HG02943 (cell line): ENCODE results near the gene CYGB.

Source experiments
- ATAC-seq: cut with Tn5 transposase; IDR thresholded peaks from one replicate; pipeline ENCODE4 v1.9.1; 2021; ENCODE audit warnings: mild to moderate bottlenecking, low read depth, moderate library complexity; ENCODE audit not compliant: unreplicated experiment

The CYGB gene

DNA sequence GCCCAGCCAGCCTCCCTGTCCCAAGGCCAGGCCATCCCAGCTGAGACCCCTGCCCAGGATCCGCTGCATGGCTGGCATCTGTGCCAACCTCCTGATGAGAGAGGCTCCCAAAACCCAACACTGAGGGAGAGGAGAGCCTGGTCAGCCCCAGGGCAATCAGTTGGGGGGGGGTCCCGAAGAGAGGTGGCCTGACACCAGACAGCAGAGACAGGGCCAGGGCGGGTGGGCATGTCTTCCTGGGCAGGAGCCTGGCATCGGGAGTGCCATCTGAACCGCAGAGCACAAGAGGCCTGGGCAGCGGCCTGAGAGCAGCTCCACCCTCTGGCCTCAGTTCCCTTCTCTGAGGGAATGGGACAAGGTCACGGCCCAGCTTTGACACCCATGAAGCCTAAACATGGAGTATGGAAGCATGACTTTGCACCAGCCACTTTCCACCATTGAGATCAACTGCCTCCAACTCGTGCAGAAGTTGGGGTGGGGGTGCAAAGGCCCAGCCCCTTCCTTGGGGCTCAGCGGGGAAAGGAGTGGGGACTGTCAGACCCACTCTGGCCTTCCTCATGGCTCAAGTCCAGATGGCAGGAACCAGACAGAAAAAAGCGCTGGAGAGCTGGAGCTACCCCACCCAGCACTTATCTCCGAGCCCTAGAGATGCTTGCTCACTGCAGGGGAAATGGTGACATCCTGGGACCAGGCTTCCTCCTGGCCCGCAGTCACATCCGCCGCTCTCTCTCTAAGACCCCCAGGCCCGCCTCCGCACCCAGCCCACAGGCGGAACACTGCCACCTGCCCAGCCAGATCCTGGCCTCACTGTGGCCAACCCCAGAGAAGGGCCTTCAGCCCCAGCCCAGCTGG is 46.0 kb downstream of the CYGB start:
- ATAC-seq, result no peak

DNA sequence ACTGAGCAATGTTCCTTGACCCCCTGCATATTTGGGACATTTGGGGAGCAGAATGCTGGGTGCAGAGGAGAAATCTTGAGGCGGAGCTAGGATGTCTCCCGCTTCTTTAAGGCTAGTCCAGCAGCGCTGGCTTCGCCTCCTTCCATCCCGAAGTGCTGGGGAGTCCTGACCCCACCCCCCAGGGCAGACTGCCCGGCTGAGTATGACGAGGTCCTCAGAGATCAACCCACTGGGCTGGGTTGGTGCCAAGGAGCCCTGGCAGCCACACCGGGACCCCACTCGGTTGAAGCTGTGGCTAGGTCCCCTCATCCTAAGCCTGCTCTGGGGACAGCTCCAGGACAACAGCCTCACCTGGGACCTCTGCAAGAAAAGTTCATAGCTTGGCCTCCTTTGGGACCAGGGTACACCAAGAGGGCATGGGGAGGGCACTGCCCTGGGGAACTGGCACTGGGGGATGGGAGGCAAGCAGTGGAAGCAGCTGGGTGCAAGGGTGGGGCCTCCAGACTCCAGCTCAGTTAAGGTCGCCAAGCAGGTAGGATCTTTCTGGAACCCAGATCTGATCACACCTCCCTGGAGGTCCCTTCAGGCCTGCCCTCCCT is 47.3 kb downstream of the CYGB start:
- ATAC-seq, result no peak

DNA sequence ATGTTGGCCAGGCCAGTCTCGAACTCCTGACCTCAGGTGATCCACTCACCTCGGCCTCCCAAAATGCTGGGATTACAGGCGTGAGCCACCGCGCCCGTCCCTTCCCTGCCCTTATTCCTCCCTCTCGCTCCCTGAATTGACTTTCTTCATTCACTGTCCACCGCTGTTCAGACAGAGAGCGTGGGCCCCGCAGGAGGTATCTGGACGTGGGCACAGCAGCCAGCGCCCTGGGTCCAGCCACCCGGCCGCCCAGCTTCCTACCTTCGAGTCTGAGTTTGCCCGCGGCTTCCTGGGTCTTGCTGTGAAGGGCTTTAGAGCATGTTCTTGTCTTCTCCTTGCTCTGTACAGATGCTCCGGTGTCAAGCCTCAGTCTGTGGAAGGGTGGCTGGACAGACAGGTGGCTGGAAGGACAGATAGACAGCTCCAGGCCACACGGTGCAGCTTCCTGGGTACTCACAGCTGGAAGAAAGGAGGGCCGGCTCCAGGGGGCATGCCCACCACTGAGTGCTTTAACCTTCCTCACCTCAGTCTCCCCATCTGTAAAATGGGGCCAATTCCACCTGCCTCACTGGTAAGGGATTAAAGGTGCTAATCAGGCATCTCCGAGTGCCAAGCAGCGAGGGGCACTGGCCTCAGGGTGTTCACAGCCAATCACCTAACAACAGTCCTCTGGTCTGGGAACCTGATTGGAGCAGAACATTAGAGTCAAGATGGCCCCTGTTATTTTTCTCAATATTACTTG is 49.9 kb downstream of the CYGB start:
- ATAC-seq, result no peak

DNA sequence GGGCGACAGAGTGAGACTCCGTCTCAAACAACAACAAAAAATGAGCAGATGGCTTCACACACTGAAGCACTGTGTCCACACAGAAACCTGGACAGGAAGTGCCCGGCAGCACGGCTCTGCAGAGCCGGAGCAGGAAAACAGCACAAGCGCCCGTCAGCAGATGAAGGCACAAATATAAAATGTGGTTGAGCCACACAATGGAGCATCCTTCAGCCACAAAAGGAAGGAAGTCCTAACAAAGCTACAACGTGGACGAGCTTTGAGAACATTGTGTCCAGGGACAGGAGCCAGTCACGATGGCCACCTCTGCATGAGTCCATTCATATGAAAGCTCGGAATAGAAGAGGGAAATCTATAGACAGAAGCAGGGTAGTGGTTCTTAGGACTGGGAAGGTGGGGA is 51.9 kb downstream of the CYGB start:
- ATAC-seq, result no peak

DNA sequence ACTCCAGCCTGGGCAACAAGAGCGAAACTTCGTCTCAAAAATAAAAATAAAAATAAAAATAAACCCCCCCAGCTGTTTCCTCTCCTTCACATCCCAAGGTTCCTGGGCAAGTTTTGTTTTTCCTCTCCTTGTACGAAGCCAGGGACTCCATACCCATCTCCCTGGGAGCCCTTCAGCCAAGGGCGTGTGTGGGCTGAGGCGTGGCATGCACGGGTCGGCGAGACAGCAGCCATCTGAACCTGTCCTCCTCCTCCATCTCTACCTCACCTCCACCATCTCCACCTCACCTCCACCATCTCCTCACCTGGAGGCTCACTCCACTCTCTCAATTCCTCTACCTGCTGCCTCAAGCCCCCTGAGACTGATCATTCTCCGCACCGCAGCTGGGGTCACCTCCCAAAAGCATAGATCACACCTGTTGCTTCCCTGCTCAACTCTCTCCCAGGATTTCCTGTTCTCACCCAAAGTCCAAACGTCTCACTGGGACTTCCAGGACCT is 53.2 kb downstream of the CYGB start:
- ATAC-seq, result no peak

DNA sequence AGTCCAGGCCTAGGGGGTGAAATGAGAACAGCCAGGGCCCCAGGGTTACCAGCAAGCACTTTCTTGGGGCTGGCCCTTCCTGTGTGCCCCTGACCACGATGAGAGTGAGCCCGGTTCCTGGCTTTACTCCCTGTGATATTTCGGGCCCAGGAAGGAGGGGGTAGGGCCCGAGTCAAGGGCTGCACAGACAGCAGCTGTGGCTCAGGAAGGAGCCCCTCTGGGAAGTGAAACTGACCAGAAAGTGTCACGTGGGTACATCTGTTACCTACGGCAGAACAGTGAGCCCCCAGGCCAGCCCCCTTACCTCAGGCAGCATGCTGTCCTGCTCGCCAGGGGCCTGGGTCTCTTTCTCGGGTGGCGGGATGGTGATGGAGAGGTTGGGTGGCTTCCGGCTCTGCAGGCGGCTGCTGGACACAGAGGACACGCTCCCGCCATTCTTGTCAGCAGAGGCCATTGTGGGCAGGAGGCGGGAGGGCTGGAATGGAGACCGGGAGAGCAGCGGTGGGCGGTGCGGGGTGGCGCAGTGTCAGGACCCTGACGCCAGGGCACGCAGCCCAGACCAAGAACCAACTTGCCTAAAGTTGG is 56.3 kb downstream of the CYGB start:
- ATAC-seq, result peak; percentile 46

DNA sequence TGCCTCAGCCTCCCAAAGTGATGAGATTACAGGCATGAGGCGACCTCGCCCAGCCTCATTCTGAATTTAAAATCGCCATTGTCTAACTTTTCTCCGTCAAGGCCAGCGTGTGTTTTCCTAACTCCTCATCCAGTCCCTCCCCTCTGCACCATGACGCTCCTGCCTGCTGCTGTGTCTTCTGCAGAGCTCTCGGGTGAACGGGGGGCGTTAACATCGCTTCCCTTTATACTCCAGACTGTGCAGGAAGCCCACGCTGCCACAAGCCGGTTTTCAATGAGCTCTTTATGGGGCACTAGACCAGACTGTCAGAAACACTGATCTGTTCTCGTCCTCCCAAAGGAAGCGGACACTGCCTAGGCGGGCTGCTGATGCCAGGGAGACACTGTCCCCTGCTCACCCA is 56.9 kb downstream of the CYGB start:
- no peak for ATAC-seq

DNA sequence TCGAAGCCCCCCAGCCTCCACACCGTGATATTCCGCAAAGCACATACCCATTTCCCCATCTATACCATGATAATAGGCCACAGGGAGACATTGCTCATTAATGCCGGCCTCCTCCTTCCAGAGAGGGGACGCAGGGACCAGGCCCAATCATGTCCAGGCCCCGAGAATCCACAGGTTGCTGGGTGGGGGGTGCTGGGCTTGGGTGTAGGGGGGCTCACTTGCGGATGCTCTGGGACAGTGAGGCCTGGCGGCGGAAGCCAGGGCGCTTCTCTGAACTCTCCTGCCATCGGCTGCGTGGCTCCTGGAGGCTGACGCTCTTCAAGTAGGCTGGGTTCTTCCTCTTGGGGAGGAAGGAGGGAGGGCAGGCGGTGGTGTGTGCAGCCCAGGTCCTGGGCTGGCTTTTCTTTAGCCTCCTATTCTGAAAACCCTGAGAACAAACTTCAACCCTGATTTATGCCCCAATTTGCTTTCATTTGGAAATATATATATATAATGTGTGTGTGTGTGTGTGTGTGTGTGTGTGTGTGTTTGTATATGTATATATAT is 57.9 kb downstream of the CYGB start:
- no peak for ATAC-seq

DNA sequence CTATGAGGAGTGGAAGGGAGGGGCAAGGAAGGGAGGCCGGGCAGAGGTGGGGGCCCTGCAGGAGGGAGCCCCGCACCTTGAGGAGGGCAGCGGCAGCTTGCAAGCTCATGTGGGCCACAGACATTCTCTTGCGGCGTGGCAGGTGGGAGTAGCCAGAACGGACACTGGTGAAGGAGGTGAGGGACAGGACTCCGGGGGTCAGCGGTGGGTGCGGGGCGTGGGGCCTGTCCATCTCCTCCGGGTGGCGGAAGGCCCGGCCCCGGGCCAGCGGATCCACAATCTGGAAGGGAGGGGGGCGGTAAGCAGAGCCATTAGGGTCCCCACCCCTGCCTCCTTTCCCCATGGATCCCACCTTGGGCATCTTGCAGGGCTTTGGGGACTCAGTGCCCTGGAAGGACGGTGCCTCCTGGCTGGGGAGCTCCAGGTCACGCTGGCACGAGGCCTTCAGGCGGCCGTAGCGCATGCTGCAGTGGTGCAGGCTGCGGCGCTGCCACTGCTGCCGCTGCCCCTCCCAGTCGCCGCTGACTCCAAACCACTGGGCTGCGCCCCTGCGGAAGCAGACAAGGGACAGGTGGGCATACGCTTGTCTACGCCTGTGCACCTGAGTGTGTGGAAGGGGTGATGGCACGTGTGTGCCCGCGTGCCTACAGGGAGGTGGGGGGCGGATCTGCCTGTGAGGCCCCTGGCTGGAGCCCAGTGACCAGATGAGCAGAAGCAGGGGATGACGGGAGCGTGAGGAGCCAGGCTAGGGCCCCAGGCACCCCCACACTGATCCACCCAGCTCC is 58.6 kb downstream of the CYGB start:
- ATAC-seq, result no peak

DNA sequence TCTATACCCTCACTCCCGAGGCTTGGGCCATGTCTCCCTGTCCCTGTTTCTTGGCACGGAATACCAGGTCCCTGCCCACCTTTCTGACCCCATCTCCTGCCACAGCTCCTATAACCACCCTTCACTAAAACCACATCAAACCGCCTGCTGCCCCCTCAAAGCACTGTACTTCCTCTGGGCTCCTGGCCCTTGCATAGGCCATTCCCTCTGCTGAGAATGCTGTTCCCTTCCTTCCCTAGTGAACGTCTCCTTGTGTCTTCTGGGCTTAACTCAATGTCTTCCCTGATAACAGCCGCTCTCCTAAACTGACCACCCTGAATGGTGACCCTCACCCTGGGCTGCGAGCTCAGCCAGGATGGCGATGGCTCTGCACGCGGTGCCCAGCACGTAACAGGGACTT is 59.4 kb downstream of the CYGB start:
- no peak for ATAC-seq

DNA sequence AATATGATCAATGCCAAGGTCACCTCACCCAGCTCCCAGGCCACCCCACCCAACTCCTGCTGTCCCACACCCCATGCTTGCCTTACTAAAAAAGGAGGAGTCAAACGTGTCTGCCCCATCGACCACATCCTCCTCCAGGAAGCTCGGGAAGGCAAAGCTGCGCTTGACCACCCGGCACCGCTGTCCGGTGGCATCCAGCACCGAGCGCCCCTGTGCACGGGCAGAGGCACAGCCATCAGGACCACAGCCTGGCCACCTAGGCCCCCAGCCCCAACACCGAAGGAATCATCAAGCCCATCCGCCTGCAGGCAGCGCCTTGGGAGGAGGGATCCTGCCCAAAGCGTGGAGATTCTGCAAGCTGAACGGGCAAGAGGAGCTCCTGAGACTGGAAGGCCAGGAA is 59.9 kb downstream of the CYGB start:
- ATAC-seq, result no peak
